DMS 273 treated with DMSO at 0.1 percent for 48 hours (cell line): ENCODE measurements around the gene CCDC60.

Experiments
- DNase-seq: peaks from one replicate; lab custom pipeline; 2025; lab: John Stamatoyannopoulos, UW

CCDC60 gene

DNA sequence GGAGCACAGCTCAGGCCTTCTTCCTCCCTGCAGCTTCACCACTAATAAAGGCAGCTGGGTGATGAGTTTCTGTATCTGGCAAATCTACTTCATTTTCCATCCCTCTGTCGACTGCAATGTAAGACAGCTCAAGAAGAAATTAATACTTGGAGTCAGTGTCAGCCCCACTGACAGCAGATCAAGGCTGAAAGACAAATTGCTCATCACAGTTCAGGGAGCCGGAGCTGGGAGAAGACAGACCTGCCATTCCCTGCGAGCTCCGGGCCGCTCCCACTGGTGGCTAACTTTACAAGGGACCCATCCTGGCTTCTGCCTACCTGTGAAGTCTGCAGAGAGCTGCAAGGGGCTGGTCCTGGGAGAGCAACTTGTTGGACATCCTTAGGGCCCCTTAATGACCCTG, 49.8 kb downstream of the CCDC60 start:
- no peak for DNase-seq

DNA sequence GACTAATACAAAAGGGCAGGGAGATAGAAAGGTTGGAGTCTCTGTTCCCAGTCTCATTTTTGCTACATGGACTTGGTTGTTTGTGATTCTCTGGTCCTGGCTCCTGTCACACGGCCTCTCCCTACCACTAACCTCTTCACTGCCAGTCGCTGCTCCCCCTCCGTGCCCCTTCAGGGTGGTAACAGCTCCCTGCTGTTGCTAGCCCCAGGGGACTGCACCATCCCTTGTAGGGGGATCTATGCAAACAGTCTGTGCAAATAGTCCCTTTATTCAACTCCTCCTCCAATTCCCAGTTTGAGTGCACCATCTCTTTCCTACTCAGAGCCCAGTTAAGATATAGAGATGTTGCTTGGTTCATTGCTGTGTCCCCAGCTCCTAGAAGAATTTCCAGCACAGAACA, 51.1 kb downstream of the CCDC60 start:
- no peak for DNase-seq

DNA sequence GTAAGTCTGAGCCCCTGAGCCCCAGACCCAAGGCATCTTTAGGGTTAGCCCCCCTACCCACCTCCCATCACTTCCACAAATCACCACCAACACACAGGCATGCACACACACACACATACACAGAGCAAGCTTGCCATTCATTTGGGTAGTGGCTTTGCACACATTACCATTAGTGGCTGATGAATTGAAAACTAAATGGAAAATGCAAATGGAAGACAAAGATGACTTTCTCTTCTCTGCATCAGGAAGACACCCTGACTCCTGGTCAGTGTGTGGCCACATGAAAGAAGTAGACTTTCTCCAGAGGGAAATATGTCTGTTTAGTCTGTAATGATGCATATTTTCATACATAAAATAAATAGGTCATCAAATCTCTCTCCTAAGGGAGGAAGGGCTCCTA, 55.2 kb downstream of the CCDC60 start:
- no peak for DNase-seq

DNA sequence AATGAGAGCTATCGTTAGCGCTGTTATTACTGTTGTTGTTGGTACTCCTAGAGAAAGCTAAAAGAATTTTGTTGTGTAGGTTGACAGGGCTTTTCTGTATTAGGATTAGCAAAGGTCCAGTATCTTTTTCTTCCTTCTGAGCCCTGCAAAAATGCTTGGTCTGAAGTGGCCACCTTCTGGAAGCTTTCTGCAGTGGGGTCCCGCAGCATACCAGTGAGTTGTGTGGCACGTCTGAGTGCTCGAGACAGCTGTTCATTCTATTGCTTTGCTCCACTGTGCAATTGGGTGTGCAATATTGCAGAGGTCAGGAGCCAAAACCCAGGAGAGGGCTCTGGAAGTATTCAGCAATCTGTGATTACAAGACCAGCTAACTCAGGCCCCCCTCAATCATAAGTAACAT, 57.1 kb downstream of the CCDC60 start:
- no peak for DNase-seq

DNA sequence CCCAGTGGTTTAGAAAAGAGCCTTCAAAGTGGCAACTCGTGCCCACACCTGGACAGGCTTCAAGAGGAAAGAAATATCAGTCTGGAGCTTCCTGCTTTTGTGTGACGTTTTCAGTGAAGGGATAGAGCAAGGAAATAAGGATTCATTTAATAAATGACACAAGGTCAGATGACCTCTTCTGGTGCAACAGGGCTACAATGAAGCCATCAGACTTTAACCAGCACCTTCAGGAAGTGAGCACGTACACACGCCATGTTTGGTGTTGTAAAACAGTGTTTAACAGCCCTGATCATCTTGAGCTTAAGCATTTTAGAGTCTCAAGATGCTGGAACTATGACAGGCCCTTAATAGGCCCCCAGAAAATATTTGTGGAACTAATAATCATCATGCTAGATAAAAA, 59.1 kb downstream of the CCDC60 start:
- no peak for DNase-seq

DNA sequence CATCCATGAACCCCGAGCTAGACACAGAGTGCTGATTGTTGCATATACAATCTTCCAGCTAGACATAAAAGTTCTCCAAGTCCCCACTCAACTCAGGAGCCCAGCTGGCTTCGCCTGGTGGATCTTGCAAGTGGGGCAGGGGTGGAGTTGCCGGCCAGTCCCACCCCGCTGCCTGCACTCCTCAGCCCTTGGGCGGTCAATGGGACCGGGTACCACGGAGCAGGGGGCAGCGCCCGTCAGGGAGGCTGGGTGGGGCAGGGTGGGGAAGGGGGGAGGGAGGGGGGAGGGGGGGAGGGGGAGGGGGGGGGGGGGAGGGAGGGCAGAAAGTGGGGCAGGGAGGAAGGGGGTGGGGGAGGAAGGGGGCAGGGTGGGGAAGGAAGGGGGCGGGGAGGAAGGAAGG, 63.0 kb downstream of the CCDC60 start:
- DNase-seq: no peak

DNA sequence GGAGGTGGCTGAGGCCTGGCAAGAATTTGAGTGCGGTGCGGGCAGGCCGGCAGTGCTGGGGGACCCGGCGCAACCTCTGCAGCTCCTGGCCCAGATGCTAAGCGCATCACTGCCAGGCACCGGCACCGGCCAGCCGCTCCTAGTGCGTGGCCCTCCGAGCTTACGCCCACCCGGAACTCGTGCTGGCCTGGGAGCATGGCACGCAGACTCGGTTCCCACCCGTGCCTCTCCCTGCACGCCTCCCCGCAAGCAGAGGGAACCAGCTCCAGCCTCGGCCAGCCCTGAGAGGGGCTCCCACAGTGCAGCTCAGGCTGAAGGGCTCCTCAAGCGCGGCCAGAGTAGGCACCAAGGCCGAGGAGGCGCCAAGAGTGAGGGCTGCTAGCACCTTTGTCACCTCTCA, 63.7 kb downstream of the CCDC60 start:
- no peak for DNase-seq

DNA sequence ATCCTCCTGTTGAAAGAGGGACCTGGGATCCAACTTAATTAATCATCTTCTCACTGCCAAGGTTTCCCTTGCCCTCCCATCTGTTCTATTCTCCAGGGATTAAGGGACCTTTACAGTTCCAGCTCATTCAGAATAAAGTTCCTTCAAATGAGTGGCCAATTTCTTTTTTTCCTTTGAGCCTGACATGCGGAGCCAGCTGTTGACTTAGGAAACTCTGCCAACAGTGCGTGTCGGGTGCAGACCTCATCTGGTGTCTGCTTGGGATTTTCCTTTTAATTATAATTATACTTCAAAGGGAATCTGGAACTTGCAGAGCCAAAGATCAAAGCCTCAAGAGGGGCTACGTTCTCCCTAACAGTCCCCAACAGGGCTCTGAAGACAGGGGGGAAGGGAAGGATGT, 64.8 kb downstream of the CCDC60 start:
- peak; percentile 71 for DNase-seq

DNA sequence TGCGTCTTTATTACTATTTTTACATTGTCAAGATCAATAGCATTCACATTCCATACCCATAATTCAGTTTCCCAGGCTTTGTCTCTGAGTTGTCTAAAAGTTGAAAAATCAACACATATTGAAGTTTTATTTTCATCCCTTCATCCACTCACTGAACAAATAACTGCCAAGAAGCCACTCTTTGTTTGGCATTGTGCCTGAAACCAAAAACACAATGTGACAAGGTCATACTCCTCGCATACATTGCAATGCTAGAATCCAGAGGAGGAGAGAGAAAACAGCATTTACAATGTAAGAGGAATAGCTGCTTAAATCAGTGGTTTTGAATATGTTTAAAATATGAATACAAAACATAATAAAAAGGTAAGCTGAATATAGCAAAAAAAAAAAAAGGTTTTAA, 71.8 kb downstream of the CCDC60 start:
- no peak for DNase-seq

DNA sequence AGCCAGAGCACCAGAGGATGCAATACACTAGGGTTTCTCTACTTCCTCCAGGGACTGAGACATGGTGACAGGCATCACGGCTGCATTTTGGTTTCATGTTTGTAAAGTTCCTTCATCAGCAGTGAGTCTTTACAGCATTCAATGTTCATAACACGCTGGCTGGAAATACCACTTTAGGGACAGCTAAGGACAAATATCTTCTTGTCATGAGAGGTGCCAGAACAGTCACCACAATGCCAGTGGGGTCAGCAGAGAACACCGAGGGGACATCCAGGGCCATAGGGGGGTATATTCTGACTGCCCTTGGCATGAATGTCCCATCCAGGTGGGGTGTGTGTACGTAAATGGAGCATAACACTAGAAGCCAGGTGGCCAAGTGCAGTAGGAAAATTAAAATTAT, 72.3 kb downstream of the CCDC60 start:
- DNase-seq: no peak

DNA sequence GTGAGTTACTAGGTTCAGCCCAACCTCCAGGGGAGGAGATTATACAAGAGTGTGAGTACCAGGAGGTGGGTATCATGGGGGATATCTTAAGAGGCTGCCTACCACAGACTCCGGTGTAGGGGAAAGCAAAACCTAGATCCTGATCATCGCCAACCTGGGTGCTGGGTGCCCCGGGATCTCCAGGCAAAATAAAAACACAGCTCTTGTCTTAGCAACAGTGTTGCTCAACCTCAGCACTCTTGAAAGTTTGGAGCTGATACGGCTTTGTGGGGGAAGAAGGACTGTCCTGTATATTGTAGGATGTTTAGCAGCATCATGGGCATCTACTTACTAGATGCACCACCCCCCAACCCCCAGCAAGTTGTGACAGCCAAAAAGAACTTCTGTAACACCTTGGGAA, 74.5 kb downstream of the CCDC60 start:
- DNase-seq: no peak

DNA sequence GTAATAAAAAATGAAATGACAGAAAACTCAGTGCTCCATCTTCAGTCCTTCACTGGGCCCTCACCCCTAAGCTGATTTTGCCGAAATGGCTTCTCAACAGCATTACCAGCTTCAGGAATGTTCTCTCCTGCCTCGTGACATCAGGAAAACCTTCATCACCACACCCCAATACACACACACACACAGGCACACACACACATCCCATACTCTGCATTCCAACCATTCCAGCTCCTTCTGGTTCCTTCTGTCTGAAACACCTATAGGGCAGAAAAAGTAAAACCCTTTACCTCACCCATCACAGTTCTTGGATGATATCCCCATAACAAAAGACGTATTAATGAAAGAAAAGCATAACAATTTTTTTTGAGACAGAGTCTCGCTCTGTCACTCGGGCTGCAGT, 75.9 kb downstream of the CCDC60 start:
- no peak for DNase-seq

DNA sequence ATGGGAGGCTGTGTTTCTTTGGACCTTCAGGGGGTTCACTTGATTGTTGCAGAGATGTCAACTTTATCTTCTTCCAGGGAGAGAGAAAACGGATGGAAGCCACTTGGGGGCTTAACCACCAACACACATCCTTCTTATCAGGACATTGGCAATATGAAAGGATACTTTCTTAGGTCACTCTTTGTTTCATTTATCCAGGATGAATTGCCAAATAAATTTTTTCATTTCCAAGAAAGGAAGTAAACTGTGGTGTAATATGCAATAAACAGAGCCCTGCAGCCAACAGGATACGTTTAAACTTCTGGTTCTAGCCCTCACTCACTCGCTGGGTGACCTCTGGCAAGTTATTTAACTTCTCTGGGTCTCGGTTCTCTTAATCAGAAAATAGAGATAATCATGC, 77.8 kb downstream of the CCDC60 start:
- DNase-seq: no peak

DNA sequence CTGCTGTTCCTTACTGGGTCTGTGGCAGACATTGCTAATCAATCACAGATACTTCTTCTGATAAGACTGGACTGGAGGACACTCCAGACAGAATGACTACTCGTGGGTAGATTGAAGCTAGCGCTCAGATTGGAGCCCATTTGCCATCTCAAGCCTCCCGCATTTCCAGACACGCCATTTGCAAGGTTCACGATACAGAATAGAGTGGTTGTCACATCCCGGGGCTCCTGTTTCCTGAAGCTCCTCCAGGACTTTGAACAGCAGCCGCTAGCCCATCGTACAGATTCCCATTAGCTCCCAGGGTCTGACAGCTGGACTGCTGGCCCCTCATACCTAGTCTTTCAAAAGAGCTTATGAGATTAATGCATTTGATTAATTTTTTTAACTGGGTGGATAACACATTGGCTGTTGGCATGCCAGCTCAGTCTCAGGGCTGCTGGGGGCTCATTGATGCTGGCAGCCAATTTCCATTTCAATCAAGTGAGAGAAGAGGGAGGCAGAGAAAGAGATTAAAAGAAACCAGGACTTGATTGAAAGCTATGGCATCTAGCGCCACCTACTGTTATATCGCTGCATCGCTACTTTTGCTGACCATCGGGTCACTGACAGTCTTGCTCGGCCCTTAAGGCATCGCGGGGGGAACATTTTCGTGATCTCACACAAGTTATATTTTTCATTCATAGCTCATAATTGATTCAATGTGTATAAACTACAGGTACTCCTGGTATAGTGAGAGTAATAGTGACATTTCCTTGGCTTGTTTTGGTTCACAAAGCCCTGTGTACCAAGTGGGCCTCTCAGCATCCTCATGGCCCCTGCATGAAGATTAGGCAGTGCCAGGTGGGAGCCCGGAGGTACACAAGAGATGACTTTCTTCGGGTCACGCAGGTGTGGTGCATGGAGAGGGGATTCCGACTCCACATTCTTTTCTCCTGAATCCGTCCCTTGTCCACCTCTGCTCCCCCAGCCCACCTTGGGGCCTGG, 78.6 kb downstream of the CCDC60 start:
- no peak for DNase-seq

DNA sequence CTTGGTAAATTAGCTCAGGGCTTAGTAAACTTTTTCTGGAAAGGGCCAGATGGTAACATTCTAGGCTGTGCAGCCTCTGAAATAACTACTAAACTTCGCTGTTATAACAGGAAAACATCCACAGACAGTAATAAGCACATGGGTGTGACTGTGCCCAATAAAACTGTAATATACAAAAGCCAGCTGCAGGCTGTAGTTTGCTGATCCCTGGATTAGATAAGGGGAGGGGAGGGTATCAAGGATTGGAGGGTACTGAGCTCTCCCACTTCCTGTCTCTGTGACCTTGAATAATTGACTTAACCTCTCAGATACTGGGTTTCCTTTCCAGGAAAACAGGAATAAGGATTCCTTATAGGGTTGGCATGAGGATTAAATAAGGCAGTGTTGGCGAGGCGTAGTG, 81.2 kb downstream of the CCDC60 start:
- DNase-seq: no peak

DNA sequence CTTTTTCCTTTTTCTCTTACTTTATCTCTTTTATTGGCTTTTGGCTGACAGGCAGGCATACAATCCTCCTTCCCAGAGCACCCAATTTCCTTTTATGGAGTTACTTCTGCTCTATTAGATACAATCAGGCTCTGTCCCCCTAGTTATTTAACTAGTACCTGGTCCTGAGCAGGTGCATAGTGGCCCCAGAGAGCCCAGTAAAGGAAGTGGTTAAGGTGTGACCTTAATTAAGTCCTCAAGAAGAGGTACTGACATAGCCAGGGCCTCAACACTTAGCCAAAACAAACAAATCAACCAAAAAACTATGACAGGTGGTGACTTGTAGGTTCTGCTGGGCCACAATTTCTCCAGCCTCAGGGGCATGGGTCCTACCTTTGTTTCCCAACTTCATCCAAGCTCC, 82.9 kb downstream of the CCDC60 start:
- no peak for DNase-seq

DNA sequence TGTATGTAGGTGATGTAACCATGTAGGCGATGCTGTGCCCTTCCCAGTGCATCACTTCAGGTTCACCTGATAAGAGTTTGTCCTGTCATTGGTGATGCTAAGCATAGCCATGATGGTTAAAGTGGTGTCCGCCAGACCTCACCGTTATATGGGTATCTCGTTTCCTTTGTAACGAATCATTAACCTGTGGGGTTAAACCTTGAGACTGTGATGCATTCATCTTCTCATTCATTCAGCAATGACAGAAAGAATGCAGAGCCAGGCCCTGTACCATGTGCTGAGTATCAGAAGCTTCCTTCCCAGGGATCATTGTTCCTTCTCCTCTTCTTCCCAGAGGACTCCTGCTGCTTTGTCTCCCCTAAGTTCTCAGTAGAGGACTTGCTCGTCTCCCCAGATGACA, 84.9 kb downstream of the CCDC60 start:
- DNase-seq: no peak

DNA sequence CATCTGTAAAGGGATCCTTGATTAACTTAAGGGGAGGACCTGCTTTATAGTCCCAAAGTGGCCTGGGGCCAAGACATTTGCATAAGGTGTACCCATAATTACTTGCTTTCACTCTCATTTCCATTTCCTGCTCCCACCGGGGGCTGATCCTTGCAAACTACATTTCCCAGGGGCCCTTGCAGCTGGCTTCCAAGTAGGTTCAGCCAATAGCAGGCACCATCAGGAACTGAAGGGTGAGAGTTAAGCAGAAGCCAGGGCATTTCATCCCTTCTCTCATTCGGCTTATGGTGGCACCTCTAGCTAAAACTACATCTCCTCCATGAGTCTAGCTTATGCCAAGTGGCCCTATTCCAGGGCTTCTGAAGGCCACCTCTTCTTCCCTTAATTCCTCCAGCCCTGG, 88.8 kb downstream of the CCDC60 start:
- no peak for DNase-seq

DNA sequence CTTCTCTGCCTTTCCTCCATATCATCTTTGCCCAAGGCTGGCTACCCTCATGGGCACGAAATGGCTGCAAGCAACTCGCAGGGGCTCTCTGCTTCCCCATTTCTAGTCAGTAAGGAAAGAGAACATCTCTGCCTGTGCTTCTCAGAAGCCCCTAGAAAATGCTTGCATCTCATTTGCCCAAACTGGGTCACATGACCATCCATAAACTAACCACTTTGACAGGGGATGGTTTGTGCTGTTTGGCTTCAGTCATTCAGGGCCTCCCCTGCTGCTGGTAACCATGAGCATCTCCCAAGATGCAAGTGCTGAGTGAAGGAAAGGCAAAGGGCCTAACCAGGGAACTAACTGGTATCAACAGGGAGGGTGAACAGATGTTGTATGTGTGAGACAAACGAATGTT, 91.1 kb downstream of the CCDC60 start:
- no peak for DNase-seq

DNA sequence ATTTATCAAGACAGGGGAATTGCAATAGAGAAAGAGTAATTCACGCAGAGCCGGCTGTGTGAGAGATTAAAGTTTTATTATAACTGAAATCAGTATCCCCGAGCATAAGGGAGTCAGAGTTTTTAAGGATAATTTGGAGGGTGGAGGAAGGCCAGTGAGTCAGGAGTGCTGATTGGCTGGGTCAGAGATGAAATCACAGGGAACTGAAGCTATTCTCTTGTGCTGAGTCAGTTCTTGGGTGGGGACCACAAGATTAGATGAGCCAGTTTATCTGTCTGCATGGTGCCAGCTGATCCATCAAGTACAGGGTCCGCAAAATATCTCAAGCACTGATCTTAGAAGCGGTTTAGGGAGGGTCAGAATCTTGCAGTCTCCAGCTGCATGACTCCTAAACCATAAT, 96.6 kb downstream of the CCDC60 start:
- DNase-seq: no peak

DNA sequence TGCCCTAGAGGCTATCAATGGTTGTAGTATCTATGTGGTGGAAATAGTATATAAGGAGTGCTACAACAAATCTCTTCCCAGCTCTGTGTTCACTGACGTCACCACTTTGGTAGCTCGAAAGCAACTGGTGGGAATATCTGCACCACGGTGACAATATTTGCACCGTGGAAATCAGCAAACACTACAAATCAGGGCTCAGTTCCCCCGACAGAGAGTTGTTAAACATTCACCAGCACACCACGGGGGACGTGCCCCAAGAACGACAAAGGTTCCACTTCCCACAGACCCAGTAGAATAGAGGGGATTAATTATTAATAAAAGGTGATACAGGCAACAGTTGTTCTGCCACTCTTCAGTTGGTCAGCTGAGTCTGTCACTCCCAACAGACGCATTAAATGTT, 98.4 kb downstream of the CCDC60 start:
- DNase-seq: no peak

DNA sequence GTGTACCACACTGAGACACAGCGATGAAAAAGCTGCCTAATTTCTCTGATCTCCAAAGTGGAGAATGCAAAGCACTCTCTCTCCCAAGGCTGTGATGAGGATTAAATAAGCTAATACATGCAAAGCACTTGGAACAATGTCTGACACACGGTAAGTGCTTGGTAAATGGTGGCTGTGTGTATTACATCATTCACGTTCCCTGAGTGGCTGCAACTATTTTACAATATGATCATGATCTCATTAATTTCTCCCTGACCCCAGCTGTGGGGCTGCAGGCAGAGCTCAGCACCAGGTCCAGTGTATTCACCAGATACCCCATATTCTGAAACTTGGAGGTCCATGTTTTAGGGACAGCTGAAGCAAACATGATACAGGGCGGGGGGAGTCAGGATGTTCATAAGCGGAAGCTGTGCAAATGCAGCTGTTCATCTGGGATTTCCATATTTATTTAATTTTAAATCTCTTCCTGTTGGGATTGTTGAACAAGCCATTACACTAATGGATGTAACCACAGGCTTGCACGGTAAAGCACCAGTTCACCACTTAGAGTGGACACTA, 106.4 kb downstream of the CCDC60 start:
- DNase-seq: no peak

DNA sequence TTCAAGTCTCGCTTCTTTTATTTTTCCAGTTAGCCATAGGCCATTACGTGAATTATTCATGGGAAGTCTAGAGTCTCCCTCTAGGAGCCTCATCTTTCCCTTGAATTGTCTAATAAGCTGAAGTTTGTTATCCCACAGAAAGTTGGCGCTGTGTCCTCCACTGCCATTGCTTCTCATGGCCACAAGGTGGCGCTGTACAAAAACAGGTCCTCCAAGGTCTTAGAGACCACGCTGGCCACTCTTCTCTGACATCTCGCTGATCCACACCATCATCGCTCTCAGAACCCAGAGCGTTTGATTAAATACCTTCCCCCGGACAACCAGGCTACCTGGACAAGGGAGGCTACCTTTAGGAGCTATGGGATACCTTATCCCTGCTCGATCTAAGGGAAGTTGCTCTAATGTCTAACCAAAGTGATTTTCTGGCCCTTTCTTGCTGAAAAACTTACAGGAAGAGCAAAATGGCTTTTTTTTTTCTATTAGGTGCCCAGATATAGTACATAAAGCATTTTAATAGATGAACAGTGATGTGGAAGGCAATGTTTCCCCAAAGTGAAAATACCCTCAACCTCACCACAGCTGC, 110.0 kb downstream of the CCDC60 start:
- no peak for DNase-seq
